ENCODE measurements around the gene ADGRL1.

- TF ChIP-seq, protein P1, sequence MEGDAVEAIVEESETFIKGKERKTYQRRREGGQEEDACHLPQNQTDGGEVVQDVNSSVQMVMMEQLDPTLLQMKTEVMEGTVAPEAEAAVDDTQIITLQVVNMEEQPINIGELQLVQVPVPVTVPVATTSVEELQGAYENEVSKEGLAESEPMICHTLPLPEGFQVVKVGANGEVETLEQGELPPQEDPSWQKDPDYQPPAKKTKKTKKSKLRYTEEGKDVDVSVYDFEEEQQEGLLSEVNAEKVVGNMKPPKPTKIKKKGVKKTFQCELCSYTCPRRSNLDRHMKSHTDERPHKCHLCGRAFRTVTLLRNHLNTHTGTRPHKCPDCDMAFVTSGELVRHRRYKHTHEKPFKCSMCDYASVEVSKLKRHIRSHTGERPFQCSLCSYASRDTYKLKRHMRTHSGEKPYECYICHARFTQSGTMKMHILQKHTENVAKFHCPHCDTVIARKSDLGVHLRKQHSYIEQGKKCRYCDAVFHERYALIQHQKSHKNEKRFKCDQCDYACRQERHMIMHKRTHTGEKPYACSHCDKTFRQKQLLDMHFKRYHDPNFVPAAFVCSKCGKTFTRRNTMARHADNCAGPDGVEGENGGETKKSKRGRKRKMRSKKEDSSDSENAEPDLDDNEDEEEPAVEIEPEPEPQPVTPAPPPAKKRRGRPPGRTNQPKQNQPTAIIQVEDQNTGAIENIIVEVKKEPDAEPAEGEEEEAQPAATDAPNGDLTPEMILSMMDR (IDR thresholded peaks at IDR 0.05) = no peak
- TF ChIP-seq POLR2A (IDR thresholded peaks at IDR 0.05) (no peak), POLR2AphosphoS5 (IDR thresholded peaks at IDR 0.05) (no peak)
Measured at GRCh38 chr19:14116918-14117578, 88.9 kb downstream of the ADGRL1 start.
